H1 (cell line): ENCODE results near the gene SERPINE3. TPM values are rescaled to one million over a fixed set of nuclear protein-coding genes. Genes with fewer than 3 reads are reported as not detected.

Experiments used
- CTCF ChIA-PET: fragments of 300-600 bp; sonication (Branson Sonifier 250); formaldehyde crosslinking; loops from one replicate; lab custom pipeline; 2021; ENCODE audit not compliant: partially characterized antibody; lab: Charles Lee
- POLR2A ChIA-PET: fragments of 300-600 bp; sonication (Branson Sonifier 250); formaldehyde crosslinking; loops from one replicate; lab custom pipeline; 2021; ENCODE audit warnings: inconsistent platforms; ENCODE audit not compliant: partially characterized antibody; lab: Charles Lee
- DNase-seq, 2 experiments: peaks; one replicate each; pipeline versions ENCODE4 v3.0.0 to v3.0.0-alpha.2; 2010 to 2022; ENCODE audit warnings: low spot score in 2 of 2, low read depth in 1 of 2, mixed read lengths in 1 of 2
- FAIRE-seq: peaks from 2 replicates; lab custom pipeline; 2011; peaks lifted over from hg19 to GRCh38; lab: Jason Lieb, UNC
- H2AFZ ChIP-seq: 2 replicates; pipeline ENCODE4 v1.8.1; 2012; ENCODE audit warnings: low read length, inconsistent platforms
- H2AK5ac ChIP-seq: 2 replicates; pipeline ENCODE4 v1.6.1; 2013; ENCODE audit warnings: low read depth, low read length
- H2BK120ac ChIP-seq: replicated peaks from 2 replicates; pipeline ENCODE3; 2013; ENCODE audit warnings: low read depth, low read length, inconsistent platforms
- H2BK12ac ChIP-seq: 2 replicates; pipeline ENCODE4 v1.6.1; 2013; ENCODE audit warnings: low read depth, low read length
- H2BK15ac ChIP-seq: 2 replicates; pipeline ENCODE4 v1.6.1; 2013; ENCODE audit warnings: low read length
- H2BK20ac ChIP-seq: 2 replicates; pipeline ENCODE4 v1.6.1; 2013; ENCODE audit warnings: low read length
- H2BK5ac ChIP-seq: 2 replicates; pipeline ENCODE4 v1.6.1; 2013; ENCODE audit warnings: low read depth, low read length
- H3K14ac ChIP-seq: 2 replicates; pipeline ENCODE4 v1.6.1; 2013; ENCODE audit warnings: inconsistent platforms; ENCODE audit not compliant: insufficient read length
- H3K18ac ChIP-seq: 2 replicates; pipeline ENCODE4 v1.6.1; 2013; ENCODE audit warnings: low read length; ENCODE audit errors: extremely low read depth
- H3K23ac ChIP-seq: 2 replicates; pipeline ENCODE4 v1.6.1; 2013; ENCODE audit warnings: inconsistent platforms; ENCODE audit not compliant: insufficient read length
- H3K23me2 ChIP-seq: 2 replicates; pipeline ENCODE4 v1.6.1; 2013; ENCODE audit warnings: low read depth, low read length
- H3K27ac ChIP-seq: 2 replicates; pipeline ENCODE4 v1.6.1; 2011; ENCODE audit warnings: low read depth, low read length, inconsistent platforms
- H3K27me3 ChIP-seq, 4 experiments: replicated peaks in 1 of 4; 1 replicate in 1 of 4; 2 replicates in 3 of 4; pipeline versions ENCODE4 v1.6.1 to v1.8.1; 2011 to 2013; ENCODE audit warnings: low read length in 3 of 4, mild to moderate bottlenecking in 3 of 4, inconsistent platforms in 2 of 4, mixed read lengths in 2 of 4, moderate library complexity in 1 of 4; ENCODE audit not compliant: control insufficient read depth in 3 of 4, insufficient read depth in 3 of 4; ENCODE audit errors: extremely low read depth in 1 of 4
- H3K36me3 ChIP-seq, 4 experiments: 2 replicates each; pipeline versions ENCODE4 v1.6.1 to v1.8.1; 2011 to 2013; ENCODE audit warnings: mild to moderate bottlenecking in 4 of 4, low read length in 3 of 4, moderate library complexity in 2 of 4, control low read depth in 1 of 4, inconsistent platforms in 1 of 4; ENCODE audit not compliant: insufficient read depth in 4 of 4, control insufficient read depth in 2 of 4
- H3K4ac ChIP-seq: replicated peaks from 2 replicates; pipeline ENCODE3; 2013; ENCODE audit warnings: low read length, low read depth, mixed read lengths, inconsistent platforms; ENCODE audit not compliant: insufficient read length
- H3K4me1 ChIP-seq, 4 experiments: replicated peaks in 1 of 4; 1 replicate in 1 of 4; 2 replicates in 3 of 4; pipeline versions ENCODE4 v1.6.1 to v1.8.1; 2011 to 2013; ENCODE audit warnings: low read length in 3 of 4, inconsistent platforms in 2 of 4, mixed read lengths in 1 of 4; ENCODE audit not compliant: insufficient read depth in 4 of 4, control insufficient read depth in 3 of 4
- H3K4me2 ChIP-seq, 2 experiments: 2 replicates each; pipeline versions ENCODE4 v1.6.1 to v1.8.1; 2011 to 2013; ENCODE audit warnings: low read depth in 2 of 2, low read length in 2 of 2, control low read depth in 1 of 2, inconsistent platforms in 1 of 2, mild to moderate bottlenecking in 1 of 2; ENCODE audit not compliant: insufficient read depth in 1 of 2
- H3K4me3 ChIP-seq, 4 experiments: fragments of 200-600, 300-600 bp in 1 of 4; sonication (generic), shearing (Covaris generic), sonication (Bioruptor Twin) in 1 of 4; 2 replicates each; pipeline versions ENCODE4 v1.5.1 to v1.8.1; 2011 to 2016; ENCODE audit warnings: low read length in 4 of 4, low read depth in 3 of 4, control low read depth in 2 of 4, inconsistent platforms in 2 of 4, mild to moderate bottlenecking in 2 of 4, mixed read lengths in 1 of 4, moderate library complexity in 1 of 4; ENCODE audit not compliant: insufficient read depth in 2 of 4; ENCODE audit errors: extremely low read depth in 1 of 4
- H3K56ac ChIP-seq: replicated peaks from 2 replicates; pipeline ENCODE3; 2013; ENCODE audit warnings: low read depth, mild to moderate bottlenecking, mixed read lengths, low read length, inconsistent platforms; ENCODE audit not compliant: insufficient read length
- H3K79me1 ChIP-seq: 2 replicates; pipeline ENCODE4 v1.6.1; 2013; ENCODE audit warnings: low read depth, low read length, control low read depth
- H3K79me2 ChIP-seq, 2 experiments: 2 replicates each; pipeline versions ENCODE4 v1.6.1 to v1.8.1; 2012 to 2013; ENCODE audit warnings: low read length in 2 of 2, mild to moderate bottlenecking in 2 of 2, inconsistent platforms in 1 of 2; ENCODE audit not compliant: insufficient read depth in 2 of 2, control insufficient read depth in 1 of 2
- H3K9ac ChIP-seq, 4 experiments: replicated peaks in 1 of 4; 1 replicate in 1 of 4; 2 replicates in 3 of 4; pipeline versions ENCODE4 v1.6.1 to v1.8.1; 2011 to 2013; ENCODE audit warnings: low read depth in 3 of 4, low read length in 3 of 4, control low read depth in 2 of 4, mild to moderate bottlenecking in 2 of 4, moderate library complexity in 2 of 4, inconsistent platforms in 1 of 4; ENCODE audit errors: extremely low read depth in 1 of 4
- H3K9me3 ChIP-seq, 2 experiments: 2 replicates each; pipeline versions ENCODE4 v1.6.1 to v1.8.1; 2012 to 2013; ENCODE audit warnings: mild to moderate bottlenecking in 2 of 2, moderate library complexity in 2 of 2, control low read depth in 1 of 2, inconsistent platforms in 1 of 2, low read depth in 1 of 2, low read length in 1 of 2, mixed read lengths in 1 of 2; ENCODE audit not compliant: insufficient read depth in 2 of 2
- H4K20me1 ChIP-seq, 2 experiments: replicated peaks in 1 of 2; 2 replicates each; pipeline versions ENCODE3 to v1.8.1; 2011 to 2013; ENCODE audit warnings: inconsistent platforms in 2 of 2, low read length in 2 of 2, mild to moderate bottlenecking in 1 of 2; ENCODE audit not compliant: insufficient read depth in 2 of 2, control insufficient read depth in 1 of 2
- H4K5ac ChIP-seq: 2 replicates; pipeline ENCODE4 v1.6.1; 2013; ENCODE audit warnings: low read length, low read depth, mixed read lengths, inconsistent platforms; ENCODE audit not compliant: insufficient read length
- H4K8ac ChIP-seq: 2 replicates; pipeline ENCODE4 v1.8.0; 2013; ENCODE audit warnings: mild to moderate bottlenecking, moderate library complexity, low read length, inconsistent platforms; ENCODE audit not compliant: insufficient read depth; ENCODE audit errors: extremely low read depth
- H4K91ac ChIP-seq: replicated peaks from 2 replicates; pipeline ENCODE3; 2013; ENCODE audit warnings: low read length, mixed read lengths, inconsistent platforms; ENCODE audit not compliant: insufficient read length
- BRCA1 ChIP-seq: IDR thresholded peaks from 2 replicates; pipeline ENCODE4 v1.6.1; 2012; ENCODE audit warnings: low read depth, low read length, improper control_type of control experiment
- CBX5 ChIP-seq: fragments of 300-800, 300-1000 bp; sonication (generic); IDR thresholded peaks from 2 replicates; pipeline ENCODE4 v1.7.1; 2016; ENCODE audit warnings: antibody characterized with exemption, low read length, low read depth
- GTF2F1 ChIP-seq: IDR thresholded peaks from 2 replicates; pipeline ENCODE4 v1.6.1; 2012; ENCODE audit warnings: low read depth, low read length, improper control_type of control experiment, borderline replicate concordance
- JUN ChIP-seq: IDR thresholded peaks from 2 replicates; pipeline ENCODE4 v1.6.1; 2011; ENCODE audit warnings: low read depth, mild to moderate bottlenecking, improper control_type of control experiment, low read length
- RFX5 ChIP-seq: IDR thresholded peaks from 2 replicates; pipeline ENCODE4 v1.6.1; 2011; ENCODE audit warnings: low read depth, low read length, improper control_type of control experiment, borderline replicate concordance
- RNF2 ChIP-seq: fragments of 200-900, 300-1000 bp; sonication (generic); IDR thresholded peaks from 2 replicates; pipeline ENCODE4 v1.7.1; 2016; ENCODE audit warnings: borderline replicate concordance, low read depth, mild to moderate bottlenecking, antibody characterized with exemption, low read length; ENCODE audit not compliant: poor library complexity, severe bottlenecking; ENCODE audit errors: missing control alignments
- SIN3A ChIP-seq, 2 experiments: IDR thresholded peaks in 1 of 2; conservative IDR thresholded peaks in 1 of 2; 2 replicates each; pipeline ENCODE4 v1.6.1; 2011 to 2012; ENCODE audit warnings: low read length in 2 of 2, improper control_type of control experiment in 1 of 2, low read depth in 1 of 2, mild to moderate bottlenecking in 1 of 2
- SIX5 ChIP-seq: IDR thresholded peaks from 2 replicates; pipeline ENCODE4 v1.6.1; 2011; ENCODE audit warnings: mild to moderate bottlenecking, low read depth, low read length
- WGBS, 2 experiments: shearing (Covaris generic) in 1 of 2; methylation state at CpG; one replicate each; pipeline versions ENCODE4 v1.1.6 to v1.1.7; 2013 to 2015; ENCODE audit warnings: low lambda C conversion rate in 2 of 2, mixed read lengths in 2 of 2, inconsistent platforms in 1 of 2, low coverage in 1 of 2, missing lambda C conversion rate in 1 of 2; ENCODE audit not compliant: insufficient replicate concordance in 2 of 2, insufficient coverage in 1 of 2, insufficient read length in 1 of 2; ENCODE audit errors: extremely low coverage in 1 of 2, missing lambda C conversion rate in 1 of 2; 5-methylcytosine and 5-hydroxymethylcytosine counted together
- polyA plus RNA-seq, 7 experiments: library from polyadenylated mRNA; depleted of rRNA in 3 of 7; stranded (reverse) in 5 of 7; unstranded in 2 of 7; fragments of >200 nt in 5 of 7; fragments of 200-250 nt in 2 of 7; gene quantifications; 1 replicate in 5 of 7; 2 replicates in 1 of 7; 4 replicates in 1 of 7; pipeline versions ENCODE4 v1.2.1 to v1.2.3, GENCODE V29; 2011 to 2013; ENCODE audit warnings: missing spikeins in 2 of 7, mixed read lengths in 2 of 7
- total RNA-seq: library from RNA; stranded (reverse); fragmentation: NEBNext Ultra II Directional; extraction: Animal tissue kit (Norgen Biotek cat#: 25700); gene quantifications from 2 replicates; pipeline ENCODE4 v1.2.1, GENCODE V29; 2021
- TF ChIP-seq, protein P1 (sequence below): IDR thresholded peaks from 2 replicates; pipeline ENCODE4 v1.6.1; 2011; ENCODE audit warnings: low read length, improper control_type of control experiment
- TF ChIP-seq, protein P2 (sequence below): IDR thresholded peaks from 2 replicates; pipeline ENCODE4 v1.6.1; 2012; ENCODE audit warnings: inconsistent platforms
- TF ChIP-seq, protein P3 (sequence below): IDR thresholded peaks from 2 replicates; pipeline ENCODE4 v1.6.1; 2012; ENCODE audit warnings: inconsistent platforms

Gene SERPINE3
- total and polyA plus RNA-seq, 2 of the 8 experiments (the other 6 are each of a cell fraction or from before 2014, with no cell fraction given), result 0.34 to 1.0 TPM

- H2BK120ac ChIP-seq, result no peak overlapping the region
- H3K56ac ChIP-seq, result no peak overlapping the region
- H3K36me3 ChIP-seq, result no peaks in the 10 kb centered on the region
- H2AFZ ChIP-seq, result no peak overlapping the region
- no peaks in the 10 kb centered on the region for H4K20me1 ChIP-seq
- H2AK5ac ChIP-seq, result no peak overlapping the region
- no peaks in the 10 kb centered on the region for H3K9me3 ChIP-seq
- peaks cover 0 to 9% (median 0%) of the 10 kb centered on the region in 4 experiments; a peak in 3 of 7 replicates for H3K4me1 ChIP-seq
- 91% methylated on average over 5 of the region's 5 CpGs; no CpG with 5 or more reads in 1 of the 2 experiments for WGBS, 2 experiments
- H4K5ac ChIP-seq, result no peak overlapping the region
- H3K79me2 ChIP-seq, result no peaks in the 10 kb centered on the region
- CTCF ChIA-PET, result interaction anchor here (1.1 to 2.1 kb wide), 4 partner anchors 15 to 454 kb away, joined by 3 to 9 read pairs (median 4); no protein-coding TSS in a partner anchor
- no peak overlapping the region for H2BK15ac ChIP-seq
- no peak overlapping the region for H3K14ac ChIP-seq
- no peak overlapping the region for H3K18ac ChIP-seq
- FAIRE-seq, result no peak
- H4K91ac ChIP-seq, result no peak overlapping the region
- no peak for DNase-seq
- no peak overlapping the region for H3K4me3 ChIP-seq
- H3K9ac ChIP-seq, result no peak overlapping the region
- no peak overlapping the region for H3K23ac ChIP-seq
- no peaks in the 10 kb centered on the region; a peak in 1 of 7 replicates for H3K27me3 ChIP-seq
- H2BK20ac ChIP-seq, result no peak overlapping the region
- H3K23me2 ChIP-seq, result no peaks in the 10 kb centered on the region
- POLR2A ChIA-PET, result no interaction called here
- no peak overlapping the region for H3K4me2 ChIP-seq
- H3K79me1 ChIP-seq, result no peaks in the 10 kb centered on the region
- H2BK5ac ChIP-seq, result no peak overlapping the region
- no peak overlapping the region for H3K27ac ChIP-seq
- H4K8ac ChIP-seq, result no peak overlapping the region
- no peak overlapping the region for H3K4ac ChIP-seq
- H2BK12ac ChIP-seq, result no peak overlapping the region
- TF ChIP-seq BRCA1 (no peak), SIN3A (conservative IDR thresholded peaks at IDR 0.05 in 1 of 2, IDR thresholded peaks at IDR 0.05 in 1 of 2; ENCODE audit: low read depth in 1 of 2, low read length in 2 of 2) (no peak), SIX5 (no peak), CBX5 (no peak), RFX5 (no peak), JUN (no peak), RNF2 (no peak), GTF2F1 (no peak)
- TF ChIP-seq, protein P1, sequence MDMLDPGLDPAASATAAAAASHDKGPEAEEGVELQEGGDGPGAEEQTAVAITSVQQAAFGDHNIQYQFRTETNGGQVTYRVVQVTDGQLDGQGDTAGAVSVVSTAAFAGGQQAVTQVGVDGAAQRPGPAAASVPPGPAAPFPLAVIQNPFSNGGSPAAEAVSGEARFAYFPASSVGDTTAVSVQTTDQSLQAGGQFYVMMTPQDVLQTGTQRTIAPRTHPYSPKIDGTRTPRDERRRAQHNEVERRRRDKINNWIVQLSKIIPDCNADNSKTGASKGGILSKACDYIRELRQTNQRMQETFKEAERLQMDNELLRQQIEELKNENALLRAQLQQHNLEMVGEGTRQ, result no peak
- TF ChIP-seq, protein P2, sequence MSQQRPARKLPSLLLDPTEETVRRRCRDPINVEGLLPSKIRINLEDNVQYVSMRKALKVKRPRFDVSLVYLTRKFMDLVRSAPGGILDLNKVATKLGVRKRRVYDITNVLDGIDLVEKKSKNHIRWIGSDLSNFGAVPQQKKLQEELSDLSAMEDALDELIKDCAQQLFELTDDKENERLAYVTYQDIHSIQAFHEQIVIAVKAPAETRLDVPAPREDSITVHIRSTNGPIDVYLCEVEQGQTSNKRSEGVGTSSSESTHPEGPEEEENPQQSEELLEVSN, result no peak
- TF ChIP-seq, protein P3, sequence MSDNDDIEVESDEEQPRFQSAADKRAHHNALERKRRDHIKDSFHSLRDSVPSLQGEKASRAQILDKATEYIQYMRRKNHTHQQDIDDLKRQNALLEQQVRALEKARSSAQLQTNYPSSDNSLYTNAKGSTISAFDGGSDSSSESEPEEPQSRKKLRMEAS, result no peak
Observed at GRCh38 chr13:51343475-51343874, 4.0 kb downstream of the SERPINE3 start.
